CD4-positive, alpha-beta T cell (primary cell): ENCODE measurements around the gene CD96. TPM values are rescaled to one million over a fixed set of nuclear protein-coding genes. Genes with fewer than 3 reads are reported as not detected.
A peak's percentile ranks its signal among the peaks of the same experiment; 100 is the strongest.

ENCODE experiments used
- ATAC-seq: fragments of 200-7000 bp; cut with Tn5 transposase; one replicate; pipeline ENCODE4 v1.10.0; 2022; ENCODE audit warnings: mild to moderate bottlenecking; ENCODE audit not compliant: poor library complexity
- CTCF ChIA-PET: fragments of 350-600 bp; sonication (Branson Sonifier 250); formaldehyde crosslinking; loops from one replicate; lab custom pipeline; 2021; ENCODE audit warnings: antibody characterized with exemption, inconsistent platforms; lab: Charles Lee
- POLR2A ChIA-PET: fragments of 350-600 bp; sonication (Branson Sonifier 250); formaldehyde crosslinking; loops from one replicate; lab custom pipeline; 2021; ENCODE audit warnings: antibody characterized with exemption, inconsistent platforms; lab: Charles Lee
- DNase-seq, 14 experiments: peaks; one replicate each; pipeline ENCODE4 v3.0.0-alpha.2; 2013 to 2020; ENCODE audit warnings: mixed read lengths in 2 of 14
- H3K27ac ChIP-seq, 2 donors: one replicate each; pipeline versions ENCODE4 v1.5.1 to v1.7.0; 2013; ENCODE audit warnings: low read length in 2 of 2, low read depth in 1 of 2, mild to moderate bottlenecking in 1 of 2
- H3K27me3 ChIP-seq, 2 experiments: 1 replicate in 1 of 2; 2 replicates in 1 of 2; pipeline versions ENCODE4 v1.6.1 to v1.7.0; 2013; ENCODE audit warnings: low read length in 2 of 2, control low read depth in 1 of 2, mild to moderate bottlenecking in 1 of 2, moderate library complexity in 1 of 2; ENCODE audit not compliant: insufficient read depth in 2 of 2, control insufficient read depth in 1 of 2
- H3K36me3 ChIP-seq: one replicate; pipeline ENCODE4 v1.6.1; 2013; ENCODE audit warnings: low read length, control low read depth; ENCODE audit not compliant: insufficient read depth
- H3K4me1 ChIP-seq: one replicate; pipeline ENCODE4 v1.6.1; 2013; ENCODE audit warnings: low read length, control low read depth; ENCODE audit not compliant: insufficient read depth
- H3K4me3 ChIP-seq: one replicate; pipeline ENCODE4 v1.5.1; 2013; ENCODE audit warnings: mild to moderate bottlenecking, low read length, moderate library complexity
- H3K9me3 ChIP-seq, 2 experiments: 1 replicate in 1 of 2; 2 replicates in 1 of 2; pipeline versions ENCODE4 v1.6.1 to v1.7.0; 2013; ENCODE audit warnings: low read length in 2 of 2, mild to moderate bottlenecking in 2 of 2, control low read depth in 1 of 2, moderate library complexity in 1 of 2; ENCODE audit not compliant: control insufficient read depth in 1 of 2, insufficient read depth in 1 of 2
- H3K27ac Mint-ChIP-seq: one replicate; pipeline ENCODE4 v1.8.0; 2020; ENCODE audit warnings: mixed read lengths
- H3K27me3 Mint-ChIP-seq: one replicate; pipeline ENCODE4 v1.8.0; 2021; ENCODE audit warnings: mixed read lengths
- H3K36me3 Mint-ChIP-seq: one replicate; pipeline ENCODE4 v1.8.0; 2021; ENCODE audit warnings: low read depth, mixed read lengths
- H3K4me1 Mint-ChIP-seq: one replicate; pipeline ENCODE4 v1.8.0; 2021; ENCODE audit warnings: low read depth, mixed read lengths
- H3K4me3 Mint-ChIP-seq: one replicate; pipeline ENCODE4 v1.8.0; 2020; ENCODE audit warnings: mild to moderate bottlenecking, mixed read lengths
- H3K9me3 Mint-ChIP-seq: one replicate; pipeline ENCODE4 v1.8.0; 2020; ENCODE audit warnings: mixed read lengths
- CTCF ChIP-seq: fragments of 200-600 bp; IDR thresholded peaks from one replicate; pipeline ENCODE4 v1.8.0; 2022; ENCODE audit warnings: antibody characterized with exemption, mild to moderate bottlenecking
- intact Hi-C, 2 experiments: fragments of 100-400 bp; cut with DNase I in 1 of 2; cut with micrococcal nuclease in 1 of 2; formaldehyde crosslinking; loops; one replicate each; pipeline versions ENCODE4 v1.15.1 to v1.9.0; 2023 to 2025; cut with DNase I, micrococcal nuclease
- polyA plus RNA-seq, 2 donors: library from polyadenylated mRNA; unstranded; fragments of 120-200 nt; gene quantifications; one replicate each; pipeline ENCODE4 v1.2.1, GENCODE V29; 2013
- total RNA-seq, 174 experiments: library from RNA in 2 of 174; stranded (reverse) in 2 of 174; gene quantifications; one replicate each; pipeline ENCODE4 v1.2.3 and lab custom pipeline; 2021 to 2026

Gene CD96
- total RNA-seq (100 to 1,000 TPM; 194 to 205 TPM), total RNA-seq (lab: John Stamatoyannopoulos, UW) (18.5 to 442 (median 245) reads per million in 172 experiments)
- 125 TPM for polyA plus RNA-seq (2013, experiment 1 of 2)
- 136 TPM for polyA plus RNA-seq (2013, experiment 2 of 2)

GRCh38 chr3:111541911-111542483 lies at the start of gene CD96:
Gene CD96 (plus strand): TSS chr3:111542197. CDS start chr3:111542249, 52 bp downstream.
- Histone ChIP-seq H3K36me3 (peaks cover 13% of the 10 kb centered on the region), H3K4me1 (peaks cover 48% of the 10 kb centered on the region), H3K9me3 (no peaks in the 10 kb centered on the region), H3K27ac (peak within 1 kb of the TSS; percentile 81 to 87), H3K27me3 (no peaks in the 10 kb centered on the region), H3K4me3 (peak within 1 kb of the TSS; percentile 68)
- Mint-ChIP-seq H3K9me3 (no peaks in the 10 kb centered on the region), H3K27ac (no peak within 1 kb of the TSS), H3K4me1 (peaks cover 42% of the 10 kb centered on the region), H3K4me3 (peak within 1 kb of the TSS; percentile 94), H3K27me3 (no peaks in the 10 kb centered on the region), H3K36me3 (peaks cover 43% of the 10 kb centered on the region)
- TF ChIP-seq CTCF: no peak
- ChIA-PET POLR2A (interaction anchor here (0.6 to 1.4 kb wide), 8 partner anchors 69 to 1803 kb away, joined by 3 to 7 read pairs (median 3); no protein-coding TSS in a partner anchor), CTCF (interaction anchor here (0.8 to 3.7 kb wide), 3 partner anchors 9 to 74 kb away, joined by 3 to 25 read pairs (median 3); no protein-coding TSS in a partner anchor)
- peak; percentile 37 to 93 (median 60) for DNase-seq
- peak; percentile 81 for ATAC-seq
- intact Hi-C loops: loop anchor here in 1 of 2 experiments (1.0 to 5.0 kb wide), 5 partner anchors 68 to 470 kb away; partner anchors contain the start of genes ABHD10 and NECTIN3

- Mint-ChIP-seq H3K36me3 (no peaks in the 10 kb centered on the region), H3K4me3 (no peak overlapping the region), H3K4me1 (no peaks in the 10 kb centered on the region), H3K27me3 (no peaks in the 10 kb centered on the region), H3K27ac (no peak overlapping the region), H3K9me3 (peaks cover 12% of the 10 kb centered on the region)
- Histone ChIP-seq H3K36me3 (no peaks in the 10 kb centered on the region), H3K9me3 (peaks cover 0 to 6% of the 10 kb centered on the region in 2 experiments), H3K4me1 (no peaks in the 10 kb centered on the region), H3K4me3 (no peak overlapping the region), H3K27me3 (no peaks in the 10 kb centered on the region), H3K27ac (no peak overlapping the region)
- ChIA-PET POLR2A (no interaction called here), CTCF (no interaction called here)
- ATAC-seq (no peak), DNase-seq (no peak)
- intact Hi-C loops: no loop called here
- TF ChIP-seq CTCF: no peak
Measured at GRCh38 chr3:111493276-111493675, 48.7 kb upstream of the CD96 start.

- ChIA-PET CTCF (no interaction called here), POLR2A (no interaction called here)
- H3K27ac Mint-ChIP-seq: no peak overlapping the region
Measured at GRCh38 chr3:111496894-111497559, 45.0 kb upstream of the CD96 start.

More at GRCh38 chr3:111496894-111497559, 45.0 kb upstream of the CD96 start:
- no peak overlapping the region for H3K4me3 Mint-ChIP-seq
- Histone ChIP-seq H3K4me3 (no peak overlapping the region), H3K27me3 (no peaks in the 10 kb centered on the region), H3K27ac (no peak overlapping the region), H3K4me1 (no peaks in the 10 kb centered on the region), H3K36me3 (no peaks in the 10 kb centered on the region), H3K9me3 (peaks cover 0 to 10% of the 10 kb centered on the region in 2 experiments)
- intact Hi-C loops: no loop called here
- no peak for DNase-seq
- no peaks in the 10 kb centered on the region for H3K36me3 Mint-ChIP-seq
- TF ChIP-seq CTCF: no peak
- H3K4me1 Mint-ChIP-seq: no peaks in the 10 kb centered on the region
- peaks cover 11% of the 10 kb centered on the region for H3K9me3 Mint-ChIP-seq
- no peaks in the 10 kb centered on the region for H3K27me3 Mint-ChIP-seq
- ATAC-seq: no peak
